Jurkat, Clone E6-1 (cell line): ENCODE data around the gene RETN.
A peak's percentile ranks its signal among the peaks of the same experiment; 100 is the strongest.
"Not testable (repeated sequence)": the region's sequence is repeated elsewhere in the genome, so short reads cannot be mapped to it uniquely, and the experiment has no call there.

Experiments
- DNase-seq: peaks from one replicate; pipeline ENCODE4 v3.0.0-alpha.2; 2011; ENCODE audit warnings: low read depth, low spot score
- H3K4me3 ChIP-seq: 2 replicates; pipeline ENCODE4 v1.5.1; 2011; ENCODE audit warnings: mild to moderate bottlenecking, low read length, control low read depth, moderate library complexity

Gene RETN

DNA sequence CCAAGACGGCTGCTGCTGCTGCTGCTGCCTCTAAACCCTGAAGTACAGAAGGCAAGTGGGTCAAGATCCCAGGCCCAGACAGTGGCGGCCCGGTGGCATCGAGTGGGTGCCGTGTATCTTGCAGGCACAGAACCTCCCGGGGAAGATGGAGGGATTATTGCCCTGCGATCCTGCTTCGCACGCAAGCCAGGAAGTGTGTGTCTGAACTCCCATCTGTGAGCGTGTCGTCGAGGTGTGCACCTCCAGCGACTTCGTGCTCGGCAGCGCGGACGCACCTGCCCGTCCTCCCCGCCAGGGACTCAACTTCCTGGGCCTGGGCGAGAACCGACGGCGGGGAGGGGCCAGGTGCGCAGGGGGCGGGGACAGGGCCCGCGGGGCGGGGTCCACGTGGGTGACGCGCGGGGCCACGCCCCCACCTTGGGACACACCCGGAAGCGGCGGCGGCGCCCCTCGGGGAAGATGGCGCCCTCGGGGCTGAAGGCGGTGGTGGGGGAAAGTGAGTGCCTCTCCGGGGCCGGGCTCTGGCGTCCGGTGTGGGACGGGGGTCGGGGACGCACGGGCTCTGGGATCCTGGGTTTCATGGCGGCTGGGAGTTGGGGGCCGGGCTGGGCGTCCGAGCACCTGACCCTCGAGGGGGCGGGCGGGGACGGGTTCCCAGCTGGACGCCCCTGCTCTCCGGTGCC, 32.0 kb upstream of the RETN start, which contains the start of gene STXBP2:
Gene STXBP2, plus strand, starts transcription at position 420 of the 683 bp plus-strand sequence. Its CDS starts 40 bp downstream, at position 460.
- H3K4me3 ChIP-seq: peak within 1 kb of the TSS; percentile 80
- peak; percentile 68 for DNase-seq

DNA sequence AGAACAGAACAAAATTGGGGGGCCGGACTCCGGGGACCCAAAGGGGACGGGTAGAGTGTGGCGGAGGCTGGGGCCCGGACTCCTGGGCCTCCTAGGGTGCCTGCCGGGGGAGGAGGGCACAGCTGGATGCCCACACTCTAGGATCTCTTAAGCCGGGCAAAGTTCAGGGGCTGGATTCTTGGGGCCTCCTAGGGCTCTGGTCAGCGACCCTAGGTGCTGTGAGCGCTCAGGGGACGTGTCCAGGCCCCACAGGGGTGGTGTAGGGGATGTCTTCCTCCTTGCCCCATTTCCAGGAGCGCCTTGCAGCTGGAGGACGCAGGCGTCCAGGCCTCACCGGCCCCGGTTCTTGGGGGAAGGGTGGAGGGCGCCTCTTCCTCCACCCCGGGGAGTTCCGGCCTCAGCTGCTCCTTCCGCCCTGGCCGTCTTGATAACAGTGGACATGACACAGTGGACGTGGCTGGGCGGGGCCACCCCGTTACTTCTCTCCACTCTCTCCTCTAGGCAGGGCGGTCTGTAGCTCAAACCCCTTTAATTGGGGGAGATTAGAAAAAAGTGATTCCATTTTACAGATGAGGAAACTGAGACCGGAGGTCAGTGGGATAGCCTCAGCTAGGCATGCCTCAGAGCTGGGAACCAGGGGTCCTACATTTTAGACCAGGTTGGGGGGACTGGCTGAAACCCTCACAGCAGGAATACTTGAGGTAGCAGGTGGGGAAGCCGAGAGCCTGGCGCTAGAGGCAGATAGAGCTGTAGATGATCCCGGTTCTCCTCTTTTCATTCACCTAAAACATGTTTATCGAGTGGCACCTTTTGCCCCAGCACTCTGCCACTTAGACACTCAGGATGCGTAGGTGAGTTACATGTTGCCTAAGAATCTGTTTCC, 31.2 kb upstream of the RETN start:
- DNase-seq: no peak
- H3K4me3 ChIP-seq: peak overlapping the region; percentile 80

DNA sequence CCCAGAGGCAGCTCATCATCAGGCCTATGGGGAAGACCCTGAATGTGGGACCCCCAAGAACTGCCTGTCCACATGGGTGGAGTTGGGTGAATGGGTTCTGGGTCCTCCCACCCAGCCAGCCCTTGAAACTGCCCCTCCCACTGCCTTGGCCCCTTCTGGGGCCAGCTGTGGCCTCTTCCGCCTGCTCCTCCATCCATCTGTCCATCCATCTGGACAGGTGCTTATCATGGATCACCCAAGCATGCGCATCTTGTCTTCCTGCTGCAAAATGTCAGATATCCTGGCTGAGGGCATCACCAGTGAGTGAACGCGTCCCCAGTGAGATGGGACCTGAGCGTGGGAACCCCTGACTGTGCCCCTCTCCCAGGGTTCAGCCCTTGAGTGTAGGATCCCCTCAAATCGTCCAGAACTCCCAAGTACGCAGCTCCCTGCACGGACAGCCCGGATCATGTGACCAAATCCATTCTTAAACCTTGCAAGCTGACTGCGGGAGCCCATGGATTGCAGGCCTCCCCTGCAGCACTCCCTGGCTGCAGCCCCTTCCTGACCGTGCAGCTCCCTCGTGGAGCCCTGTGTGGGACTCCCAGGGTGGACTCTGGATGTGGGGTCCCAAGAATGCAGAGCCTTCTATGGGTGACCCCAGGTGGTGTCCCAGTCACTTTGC, 29.9 kb upstream of the RETN start:
- DNase-seq: no peak
- H3K4me3 ChIP-seq: no peak overlapping the region

DNA sequence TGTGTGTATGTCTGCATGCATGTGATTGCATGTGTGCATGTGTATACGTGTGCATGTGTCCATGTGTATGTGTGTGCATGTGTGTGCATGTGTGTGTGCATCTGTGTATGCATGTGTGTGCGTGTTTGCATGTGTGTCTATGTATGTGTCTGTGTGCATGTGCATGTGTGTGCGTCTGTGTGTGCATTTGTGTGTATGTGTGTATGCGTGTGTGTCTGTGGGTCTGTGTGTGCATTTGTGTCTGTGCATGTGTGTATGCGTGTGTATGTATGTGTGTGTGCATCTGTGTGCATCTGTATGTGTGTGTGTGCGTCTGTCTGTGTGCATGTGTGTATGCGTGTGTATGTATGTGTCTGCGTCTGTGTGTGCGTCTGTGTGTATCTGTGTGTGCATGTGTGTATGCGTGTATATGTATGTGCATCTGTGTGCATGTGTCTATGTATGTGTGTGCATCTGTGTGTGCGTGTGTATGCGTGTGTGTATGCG, 28.9 kb upstream of the RETN start:
- no peak for DNase-seq
- H3K4me3 ChIP-seq: no peak overlapping the region

DNA sequence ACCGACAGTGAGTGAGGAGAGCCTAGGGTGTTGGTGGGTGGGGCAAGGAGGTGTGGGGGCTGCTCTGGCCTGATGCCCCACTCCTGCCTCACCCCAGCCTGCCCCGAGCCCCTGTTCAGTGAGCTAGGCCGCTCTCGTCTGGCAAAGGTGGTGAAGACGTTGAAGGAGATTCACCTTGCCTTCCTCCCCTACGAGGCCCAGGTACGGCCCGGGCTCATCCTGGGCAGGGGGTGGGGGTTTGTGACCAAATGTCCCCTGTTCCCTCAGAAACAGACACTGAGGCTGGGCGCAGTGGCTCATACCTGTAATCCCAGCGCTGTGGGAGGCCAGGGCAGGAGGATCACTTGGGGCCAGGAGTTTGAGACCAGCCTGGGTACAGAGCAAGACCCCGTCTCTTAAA, 28.0 kb upstream of the RETN start:
- H3K4me3 ChIP-seq: no peak overlapping the region
- no peak for DNase-seq

DNA sequence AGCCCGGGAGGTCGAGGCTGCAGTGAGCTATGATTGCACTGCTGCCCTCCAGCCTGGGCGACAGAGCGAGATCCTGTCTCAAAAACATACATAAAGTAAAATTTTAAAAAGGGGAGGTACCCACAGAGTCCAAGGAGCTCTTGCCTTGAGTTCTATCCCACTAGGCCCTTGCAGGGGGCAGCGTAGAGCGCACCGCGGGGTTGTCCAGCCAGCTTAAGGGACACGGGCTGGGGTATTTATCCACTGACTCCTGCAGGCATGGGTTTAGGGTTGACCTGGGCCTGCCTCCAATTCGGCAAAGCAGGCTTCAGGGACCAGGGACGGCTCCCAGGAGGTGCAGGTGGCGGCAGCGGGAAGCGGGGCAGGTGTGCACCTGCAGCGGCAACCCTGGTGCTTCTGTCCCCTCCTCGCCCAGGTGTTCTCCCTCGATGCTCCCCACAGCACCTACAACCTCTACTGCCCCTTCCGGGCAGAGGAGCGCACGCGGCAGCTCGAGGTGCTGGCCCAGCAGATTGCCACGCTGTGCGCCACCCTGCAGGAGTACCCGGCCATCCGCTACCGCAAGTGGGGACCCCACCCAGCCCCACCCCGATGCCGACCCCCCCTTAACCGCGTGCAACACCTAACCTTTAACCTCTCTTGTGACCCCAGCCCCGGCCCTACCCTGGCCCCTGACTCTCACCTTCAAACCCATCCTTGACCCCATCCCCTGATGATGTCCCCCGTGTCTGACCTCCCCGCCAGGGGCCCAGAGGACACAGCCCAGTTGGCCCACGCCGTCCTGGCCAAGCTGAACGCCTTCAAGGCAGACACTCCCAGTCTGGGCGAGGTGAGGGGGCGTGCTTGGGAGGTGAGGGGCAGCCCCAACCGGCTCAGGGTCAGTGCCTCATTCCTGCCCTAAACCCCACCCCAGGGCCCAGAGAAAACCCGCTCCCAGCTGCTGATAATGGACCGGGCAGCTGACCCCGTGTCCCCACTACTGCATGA, 27.3 kb upstream of the RETN start:
- DNase-seq: no peak
- no peak overlapping the region for H3K4me3 ChIP-seq

DNA sequence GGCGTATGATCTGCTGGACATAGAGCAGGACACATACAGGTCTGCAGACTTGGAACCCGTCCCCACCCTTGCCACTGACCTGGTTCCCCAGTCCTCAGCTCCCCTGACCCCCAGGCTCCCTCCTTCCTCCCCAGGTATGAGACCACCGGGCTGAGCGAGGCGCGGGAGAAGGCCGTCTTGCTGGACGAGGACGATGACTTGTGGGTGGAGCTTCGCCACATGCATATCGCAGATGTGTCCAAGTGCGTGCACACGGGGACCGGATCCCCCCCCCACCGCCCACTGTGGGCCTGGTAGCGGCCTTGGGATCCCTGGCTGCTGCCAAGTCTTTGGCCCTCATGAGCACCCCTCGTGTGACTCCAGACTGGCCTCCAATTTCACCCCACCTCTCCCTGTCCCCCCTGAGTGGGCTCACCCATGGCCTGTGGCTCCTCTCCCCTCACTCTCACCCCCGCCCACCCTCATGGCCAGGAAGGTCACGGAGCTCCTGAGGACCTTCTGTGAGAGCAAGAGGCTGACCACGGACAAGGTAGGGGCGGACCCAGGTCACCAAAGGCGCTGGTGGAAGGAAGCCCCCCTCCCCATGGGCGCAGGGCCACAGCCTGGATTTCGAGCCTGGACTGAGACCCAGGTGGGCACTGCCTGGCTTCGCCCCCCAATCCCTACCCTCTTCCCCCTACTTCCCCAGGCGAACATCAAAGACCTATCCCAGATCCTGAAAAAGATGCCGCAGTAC, 26.4 kb upstream of the RETN start:
- no peak overlapping the region for H3K4me3 ChIP-seq
- no peak for DNase-seq

DNA sequence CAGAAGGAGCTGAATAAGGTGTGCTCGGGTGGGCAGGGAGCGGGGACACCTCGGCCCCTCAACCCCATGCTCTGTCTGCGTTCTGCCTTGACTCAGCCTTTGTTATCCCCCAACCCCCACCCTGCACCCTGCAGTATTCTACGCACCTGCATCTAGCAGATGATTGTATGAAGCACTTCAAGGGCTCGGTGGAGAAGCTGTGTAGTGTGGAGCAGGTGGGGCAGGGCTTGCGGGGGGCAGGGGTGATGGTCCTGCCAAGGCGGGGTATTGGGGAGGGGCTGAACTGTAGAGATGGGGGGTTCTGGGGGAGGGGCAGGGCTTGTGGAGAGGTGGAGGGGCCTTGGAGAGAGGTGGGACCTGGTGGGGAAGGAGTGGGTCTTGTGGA, 25.8 kb upstream of the RETN start:
- no peak overlapping the region for H3K4me3 ChIP-seq
- DNase-seq: no peak

DNA sequence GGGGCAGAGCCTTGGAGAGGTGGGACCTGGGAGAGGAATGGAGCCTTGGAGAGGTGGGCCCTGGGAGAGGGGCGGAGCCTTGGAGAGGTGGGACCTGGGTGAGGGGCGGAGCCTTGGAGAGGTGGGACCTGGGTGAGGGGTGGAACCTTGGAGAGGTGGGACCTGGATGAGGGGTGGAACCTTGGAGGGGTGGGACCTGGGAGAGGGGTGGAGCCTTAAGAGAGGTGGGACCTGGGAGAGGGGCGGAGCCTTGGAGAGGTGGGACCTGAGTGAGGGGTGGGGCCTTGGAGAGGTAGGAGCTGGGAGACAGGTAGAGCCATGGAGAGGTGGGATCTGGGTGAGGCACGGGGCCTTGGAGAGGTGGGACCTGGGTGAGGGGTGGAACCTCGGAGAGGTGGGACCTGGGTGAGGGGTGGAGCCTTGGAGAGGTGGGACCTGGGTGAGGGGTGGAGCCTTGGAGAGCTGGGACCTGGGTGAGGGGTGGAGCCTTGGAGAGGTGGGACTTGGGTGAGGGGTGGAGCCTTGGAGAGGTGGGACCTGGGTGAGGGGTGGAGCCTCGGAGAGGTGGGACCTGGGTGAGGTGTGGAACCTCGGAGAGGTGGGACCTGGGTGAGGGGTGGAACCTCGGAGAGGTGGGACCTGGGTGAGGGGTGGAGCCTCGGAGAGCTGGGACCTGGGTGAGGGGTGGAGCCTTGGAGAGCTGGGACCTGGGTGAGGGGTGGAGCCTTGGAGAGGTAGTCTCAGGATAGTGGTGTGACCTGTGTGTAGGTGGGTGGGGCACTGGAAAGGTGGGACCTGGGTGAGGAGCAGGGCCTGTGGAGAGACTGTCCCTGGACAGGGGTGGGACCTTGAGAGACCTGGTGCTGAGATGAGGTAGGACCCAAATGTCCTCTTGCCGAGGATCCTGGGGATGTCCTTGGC, 25.0 kb upstream of the RETN start:
- DNase-seq: peak; percentile 30
- H3K4me3 ChIP-seq: not testable (repeated sequence)

DNA sequence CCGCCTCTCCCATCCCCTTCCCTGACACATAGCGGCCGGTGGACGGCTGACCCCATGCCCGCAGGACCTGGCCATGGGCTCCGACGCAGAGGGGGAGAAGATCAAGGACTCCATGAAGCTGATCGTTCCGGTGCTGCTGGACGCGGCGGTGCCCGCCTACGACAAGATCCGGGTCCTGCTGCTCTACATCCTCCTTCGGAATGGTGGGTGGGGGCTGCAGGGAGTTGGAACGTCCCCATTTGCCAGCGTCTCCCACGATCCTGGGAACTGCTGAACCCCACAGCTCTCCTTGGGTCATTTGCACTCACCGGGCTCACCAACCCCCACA, 24.3 kb upstream of the RETN start:
- no peak overlapping the region for H3K4me3 ChIP-seq
- no peak for DNase-seq

DNA sequence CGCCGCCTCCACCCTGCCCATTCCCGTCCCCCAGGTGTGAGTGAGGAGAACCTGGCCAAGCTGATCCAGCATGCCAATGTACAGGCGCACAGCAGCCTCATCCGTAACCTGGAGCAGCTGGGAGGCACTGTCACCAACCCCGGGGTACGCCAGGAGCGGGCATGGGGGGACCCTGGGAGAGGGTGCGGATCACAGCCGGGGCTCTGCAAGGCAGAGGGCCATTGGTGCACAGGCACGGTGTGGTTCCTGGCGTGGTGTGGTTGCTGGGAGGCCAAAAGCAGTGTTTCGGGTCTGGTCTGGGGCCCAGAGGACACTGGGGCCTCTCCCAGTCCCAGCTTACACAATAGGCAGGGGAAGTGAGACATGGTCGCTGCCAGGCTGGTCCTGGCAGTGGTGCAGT, 23.7 kb upstream of the RETN start:
- no peak for DNase-seq
- no peak overlapping the region for H3K4me3 ChIP-seq

DNA sequence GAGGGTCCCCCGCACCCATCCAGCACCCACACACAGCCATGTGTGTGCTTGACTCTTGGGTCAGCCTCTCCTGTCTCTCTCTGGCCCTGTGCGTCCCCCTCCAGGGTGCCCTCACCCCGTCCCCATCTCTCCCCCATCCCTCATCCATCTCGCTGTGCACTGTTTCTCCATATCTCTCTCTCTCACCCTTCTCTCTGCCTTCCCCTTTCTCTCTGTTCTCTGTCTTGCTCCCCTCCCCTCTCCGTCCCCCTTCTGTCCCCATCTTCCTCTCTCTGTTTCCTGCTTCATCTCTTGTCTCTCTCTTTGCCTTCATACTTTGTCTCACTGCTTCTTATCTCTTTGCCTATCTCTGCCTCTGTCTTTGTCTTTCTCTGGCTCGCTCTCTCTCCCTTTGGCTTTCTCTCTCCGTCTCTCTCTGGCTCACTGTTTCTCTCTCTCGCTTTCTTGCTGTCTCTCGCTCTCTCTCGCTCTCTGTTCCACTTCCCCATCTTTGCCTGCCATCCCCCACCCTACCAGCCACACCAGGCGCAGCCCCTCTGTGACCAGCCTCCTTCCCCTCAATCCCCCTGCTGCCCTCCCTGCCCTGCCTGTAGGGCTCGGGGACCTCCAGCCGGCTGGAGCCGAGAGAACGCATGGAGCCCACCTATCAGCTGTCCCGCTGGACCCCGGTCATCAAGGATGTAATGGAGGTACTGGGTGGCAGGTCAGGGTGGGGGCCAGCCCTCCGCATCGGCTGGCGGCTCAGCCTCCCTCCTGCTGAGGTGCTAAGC, 23.0 kb upstream of the RETN start:
- H3K4me3 ChIP-seq: no peak overlapping the region
- no peak for DNase-seq

DNA sequence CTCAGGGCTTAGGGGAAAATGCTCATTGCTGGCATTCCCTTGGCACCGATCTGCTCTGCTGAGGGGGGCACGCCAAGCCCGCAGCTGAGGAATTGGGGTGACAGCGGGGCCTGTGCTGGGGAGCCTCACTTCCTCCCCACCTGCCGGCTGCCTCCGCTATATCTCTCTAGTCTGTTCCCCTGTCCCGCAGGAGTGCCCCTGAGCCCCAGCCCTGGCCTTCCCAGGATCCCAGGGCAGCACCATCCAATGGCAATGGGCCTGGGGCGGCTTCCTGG, 22.5 kb upstream of the RETN start:
- H3K4me3 ChIP-seq: no peak overlapping the region
- DNase-seq: no peak

DNA sequence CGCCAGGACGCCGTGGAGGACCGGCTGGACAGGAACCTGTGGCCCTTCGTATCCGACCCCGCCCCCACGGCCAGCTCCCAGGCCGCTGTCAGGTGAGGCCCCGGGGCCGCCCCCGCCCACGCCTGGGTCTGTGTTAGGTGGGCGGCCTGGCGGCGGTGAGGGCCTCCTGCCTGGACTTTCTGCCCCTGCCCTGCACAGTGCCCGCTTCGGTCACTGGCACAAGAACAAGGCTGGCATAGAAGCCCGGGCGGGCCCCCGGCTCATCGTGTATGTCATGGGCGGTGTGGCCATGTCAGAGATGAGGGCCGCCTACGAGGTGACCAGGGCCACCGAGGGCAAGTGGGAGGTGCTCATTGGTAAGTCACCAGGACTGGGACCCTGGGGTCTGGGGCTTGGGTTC, 21.7 kb upstream of the RETN start:
- no peak for DNase-seq
- H3K4me3 ChIP-seq: no peak overlapping the region

DNA sequence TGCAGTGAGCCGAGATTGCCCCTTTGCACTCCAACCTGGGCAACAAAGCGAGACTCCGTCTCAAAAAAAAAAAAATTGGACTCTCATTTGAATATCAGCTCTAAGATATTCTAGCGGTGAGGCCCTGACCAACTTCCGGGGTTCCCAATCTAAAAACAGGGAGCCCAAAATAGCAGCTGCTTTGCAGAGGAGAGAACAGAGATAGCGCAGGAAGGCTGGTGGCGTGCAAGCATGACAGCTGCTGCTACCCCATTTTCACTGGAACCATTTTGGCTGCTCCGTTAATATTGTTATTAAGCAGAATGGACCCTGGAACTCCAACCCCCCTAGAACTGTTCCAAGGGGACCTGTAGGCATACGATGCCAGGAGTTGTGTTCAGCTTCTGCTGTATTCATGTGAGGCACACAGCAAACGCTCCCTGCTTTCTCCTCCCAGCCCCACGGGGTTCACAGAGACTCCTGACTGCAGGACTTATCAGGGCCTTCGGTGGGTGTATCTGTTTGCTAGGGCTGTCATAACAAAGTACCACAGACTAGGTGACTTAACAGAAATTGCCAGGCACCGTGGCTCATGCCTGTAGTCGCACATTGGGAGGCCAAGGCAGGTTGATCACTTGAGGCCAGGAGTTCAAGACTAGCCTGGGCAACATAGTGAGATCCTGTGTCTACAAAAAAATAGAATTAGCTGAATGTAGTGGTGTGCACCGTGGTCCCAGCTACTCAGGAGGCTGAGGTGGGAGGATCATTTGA, 20.4 kb upstream of the RETN start:
- no peak overlapping the region for H3K4me3 ChIP-seq
- DNase-seq: no peak

DNA sequence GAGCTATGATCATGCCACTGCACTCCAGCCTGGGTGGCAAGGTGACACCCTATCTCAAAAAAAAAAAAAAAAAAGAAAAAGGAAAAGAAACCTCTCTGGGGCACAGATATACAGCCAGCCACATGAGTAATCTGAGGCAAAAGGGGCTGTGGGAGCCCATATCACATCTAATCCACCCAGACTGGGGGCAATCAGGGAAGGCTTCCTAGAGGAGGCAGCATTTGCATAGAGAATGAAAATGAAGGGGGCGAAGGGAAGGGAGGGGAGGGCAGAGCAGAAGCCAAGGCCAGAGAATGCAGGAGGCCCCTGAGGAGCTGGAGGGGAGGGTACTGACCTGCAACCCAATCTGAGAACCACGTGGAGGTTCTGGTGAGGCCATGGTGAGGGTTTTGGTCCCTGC, 18.7 kb upstream of the RETN start:
- no peak overlapping the region for H3K4me3 ChIP-seq

More for the DNA sequence above, 18.7 kb upstream of the RETN start:
- DNase-seq: no peak
